ENCODE measurements around the gene RGS8. TPM values are rescaled to one million over a fixed set of nuclear protein-coding genes. Genes with fewer than 3 reads are reported as not detected.

Gene RGS8
- polyA plus RNA-seq, 1 experiment: not detected

DNA sequence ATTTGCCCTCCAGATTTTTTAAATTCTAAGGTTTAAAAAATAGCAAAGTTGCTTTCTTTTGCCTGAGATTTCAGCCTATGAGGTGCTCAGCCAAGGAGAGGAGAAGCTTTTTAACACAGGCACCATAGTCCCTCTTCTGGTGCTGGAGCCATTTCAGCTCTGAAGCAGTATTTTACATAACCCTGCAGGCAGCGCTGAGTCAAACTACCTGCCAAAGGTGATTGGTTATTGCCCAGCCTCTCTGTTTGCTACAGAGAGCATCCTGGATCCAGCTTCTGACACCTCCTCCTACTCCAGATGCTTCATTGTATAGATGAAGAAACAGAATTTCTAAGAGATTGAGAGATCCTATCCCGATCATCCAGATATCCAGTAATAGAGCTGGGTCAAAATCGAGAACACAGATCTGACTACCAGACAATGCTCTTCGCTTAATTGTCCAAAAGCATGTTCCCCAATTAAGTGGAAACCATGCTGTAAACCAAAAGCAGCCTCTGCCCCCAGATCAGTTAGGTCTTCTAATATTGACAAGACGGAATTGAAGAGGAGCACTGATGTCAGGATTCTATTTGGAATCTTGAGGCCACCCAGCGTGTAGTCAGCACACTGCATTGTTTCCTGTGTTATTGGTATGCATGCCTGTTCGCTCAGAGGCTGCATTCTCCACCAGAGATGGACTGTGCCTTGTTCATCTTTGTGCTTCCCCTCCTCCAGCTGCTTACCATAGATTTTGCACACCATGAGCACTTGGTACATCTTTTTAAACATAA is 22.1 kb downstream of the RGS8 start:
- Histone ChIP-seq H3K9me3 (ENCODE audit: control insufficient read depth, insufficient read depth, low read length) (no peaks in the 10 kb centered on the region), H3K27me3 (ENCODE audit: control insufficient read depth, insufficient read depth, low read length) (peaks cover 8% of the 10 kb centered on the region), H3K4me3 (ENCODE audit: low read depth, low read length) (no peak overlapping the region), H3K27ac (ENCODE audit: low read depth, low read length) (no peak overlapping the region)
- POLR2A ChIA-PET: no interaction called here
- TF ChIP-seq, protein P1, sequence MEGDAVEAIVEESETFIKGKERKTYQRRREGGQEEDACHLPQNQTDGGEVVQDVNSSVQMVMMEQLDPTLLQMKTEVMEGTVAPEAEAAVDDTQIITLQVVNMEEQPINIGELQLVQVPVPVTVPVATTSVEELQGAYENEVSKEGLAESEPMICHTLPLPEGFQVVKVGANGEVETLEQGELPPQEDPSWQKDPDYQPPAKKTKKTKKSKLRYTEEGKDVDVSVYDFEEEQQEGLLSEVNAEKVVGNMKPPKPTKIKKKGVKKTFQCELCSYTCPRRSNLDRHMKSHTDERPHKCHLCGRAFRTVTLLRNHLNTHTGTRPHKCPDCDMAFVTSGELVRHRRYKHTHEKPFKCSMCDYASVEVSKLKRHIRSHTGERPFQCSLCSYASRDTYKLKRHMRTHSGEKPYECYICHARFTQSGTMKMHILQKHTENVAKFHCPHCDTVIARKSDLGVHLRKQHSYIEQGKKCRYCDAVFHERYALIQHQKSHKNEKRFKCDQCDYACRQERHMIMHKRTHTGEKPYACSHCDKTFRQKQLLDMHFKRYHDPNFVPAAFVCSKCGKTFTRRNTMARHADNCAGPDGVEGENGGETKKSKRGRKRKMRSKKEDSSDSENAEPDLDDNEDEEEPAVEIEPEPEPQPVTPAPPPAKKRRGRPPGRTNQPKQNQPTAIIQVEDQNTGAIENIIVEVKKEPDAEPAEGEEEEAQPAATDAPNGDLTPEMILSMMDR (IDR thresholded peaks at IDR 0.05; ENCODE audit: low read depth, low read length): no peak
- CTCF ChIA-PET: no interaction called here
- DNase-seq (ENCODE audit: low read depth, low spot score): no peak

DNA sequence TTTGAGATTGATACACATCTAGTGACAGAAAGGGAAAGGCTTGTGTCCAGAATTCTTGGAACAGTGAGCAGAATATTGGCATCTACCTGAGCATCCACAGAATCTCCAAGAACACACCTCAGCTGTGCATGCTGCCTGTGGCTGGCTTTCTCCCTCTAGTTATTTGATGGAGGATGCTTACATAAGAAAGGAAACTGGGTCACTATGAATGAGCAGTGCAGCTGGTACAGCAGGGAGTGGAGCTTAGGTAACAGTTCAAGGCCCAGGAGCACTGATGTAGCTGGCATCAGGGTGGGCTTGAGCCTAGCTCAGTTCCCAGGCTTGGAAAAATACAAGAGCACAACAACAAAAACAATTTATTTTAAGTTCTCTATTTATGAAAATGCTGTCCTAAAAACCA is 26.3 kb downstream of the RGS8 start:
- Histone ChIP-seq H3K4me3 (ENCODE audit: low read depth, low read length) (no peak overlapping the region), H3K9me3 (ENCODE audit: control insufficient read depth, insufficient read depth, low read length) (no peaks in the 10 kb centered on the region), H3K27me3 (ENCODE audit: control insufficient read depth, insufficient read depth, low read length) (peaks cover 5% of the 10 kb centered on the region), H3K27ac (ENCODE audit: low read depth, low read length) (no peak overlapping the region)
- ChIA-PET CTCF (no interaction called here), POLR2A (no interaction called here)
- no peak for DNase-seq (ENCODE audit: low read depth, low spot score)
- TF ChIP-seq, protein P1 (IDR thresholded peaks at IDR 0.05; ENCODE audit: low read depth, low read length): no peak

DNA sequence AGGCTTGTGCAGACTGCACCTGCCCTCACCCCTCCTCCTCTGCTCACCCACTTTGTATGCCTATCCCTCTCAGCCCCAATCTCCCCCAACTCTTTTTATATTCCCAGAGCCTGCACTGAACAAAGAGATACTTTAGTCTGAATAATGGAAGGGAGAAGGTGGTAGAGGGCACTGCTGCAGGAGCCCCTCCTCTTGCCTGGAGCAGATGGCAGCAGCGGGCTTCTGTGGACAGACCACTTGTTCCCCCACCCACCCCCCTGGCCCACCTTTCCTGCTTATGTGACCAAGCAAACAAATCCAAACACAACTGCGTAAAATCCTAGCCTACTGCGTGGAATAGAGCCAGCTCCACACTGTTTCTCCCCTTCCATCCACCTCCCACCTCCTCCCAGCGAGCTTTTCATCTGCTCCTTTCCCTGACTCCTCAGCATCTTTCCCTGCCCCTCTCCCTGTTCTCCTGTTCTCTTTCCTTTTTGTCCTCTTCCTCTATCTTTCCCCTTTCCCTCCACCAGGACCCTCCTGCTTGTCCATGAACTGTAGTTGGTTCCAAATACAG is 27.5 kb downstream of the RGS8 start:
- DNase-seq (ENCODE audit: low read depth, low spot score): no peak
- Histone ChIP-seq H3K27ac (ENCODE audit: low read depth, low read length) (no peak overlapping the region), H3K4me3 (ENCODE audit: low read depth, low read length) (no peak overlapping the region), H3K9me3 (ENCODE audit: control insufficient read depth, insufficient read depth, low read length) (no peaks in the 10 kb centered on the region), H3K27me3 (ENCODE audit: control insufficient read depth, insufficient read depth, low read length) (peaks cover 4% of the 10 kb centered on the region)
- TF ChIP-seq, protein P1 (IDR thresholded peaks at IDR 0.05; ENCODE audit: low read depth, low read length): no peak
- ChIA-PET CTCF (no interaction called here), POLR2A (no interaction called here)

DNA sequence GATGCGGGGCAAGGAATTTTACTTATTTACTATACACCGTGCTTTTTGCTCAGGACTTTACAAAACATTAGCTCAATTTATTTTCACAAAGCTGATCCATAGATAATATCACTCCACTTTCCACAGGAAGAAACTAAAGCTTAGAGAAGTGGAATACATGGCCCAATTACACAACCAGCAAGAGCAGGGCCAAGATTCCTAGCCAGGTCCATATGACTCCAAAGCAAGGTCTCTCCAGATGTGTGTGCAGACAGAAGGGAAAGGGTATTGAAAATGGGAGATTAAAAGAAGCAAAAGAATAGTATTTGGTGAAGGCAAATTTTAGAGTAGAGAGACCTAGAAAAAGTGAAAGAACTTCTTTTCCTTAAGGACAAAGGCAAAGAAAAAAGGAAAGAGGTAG is 30.4 kb downstream of the RGS8 start:
- ChIA-PET POLR2A (no interaction called here), CTCF (no interaction called here)

DNA sequence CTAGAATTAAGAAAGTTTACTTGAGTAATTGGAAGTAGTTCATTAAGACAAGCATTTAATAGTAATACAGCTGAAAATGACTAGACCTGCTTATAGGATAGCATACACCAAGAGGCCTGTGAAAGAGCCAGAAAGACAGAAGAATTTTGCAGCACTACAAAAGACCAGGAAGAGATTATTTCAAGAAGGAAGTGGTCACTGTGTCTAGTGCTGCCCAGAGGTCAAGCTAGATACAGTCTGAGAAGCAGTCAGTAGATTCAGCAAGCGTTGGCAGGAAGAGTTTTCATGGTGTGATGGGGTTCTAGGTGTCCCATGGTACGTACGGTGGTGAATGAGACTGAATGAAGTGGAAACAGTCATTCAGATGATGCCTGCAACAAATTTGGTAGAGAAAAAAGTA is 31.5 kb downstream of the RGS8 start:
- H3K27ac ChIP-seq (ENCODE audit: low read depth, low read length): no peak overlapping the region
- H3K9me3 ChIP-seq (ENCODE audit: control insufficient read depth, insufficient read depth, low read length): no peaks in the 10 kb centered on the region
- TF ChIP-seq, protein P1 (IDR thresholded peaks at IDR 0.05; ENCODE audit: low read depth, low read length): no peak
- ChIA-PET CTCF (no interaction called here), POLR2A (no interaction called here)
- H3K27me3 ChIP-seq (ENCODE audit: control insufficient read depth, insufficient read depth, low read length): peaks cover under 1% of the 10 kb centered on the region
- DNase-seq (ENCODE audit: low read depth, low spot score): no peak
- H3K4me3 ChIP-seq (ENCODE audit: low read depth, low read length): no peak overlapping the region

More for the DNA sequence above, 30.4 kb downstream of the RGS8 start:
- Histone ChIP-seq H3K27me3 (ENCODE audit: control insufficient read depth, insufficient read depth, low read length) (peaks cover 4% of the 10 kb centered on the region), H3K27ac (ENCODE audit: low read depth, low read length) (no peak overlapping the region), H3K9me3 (ENCODE audit: control insufficient read depth, insufficient read depth, low read length) (no peaks in the 10 kb centered on the region), H3K4me3 (ENCODE audit: low read depth, low read length) (no peak overlapping the region)
- DNase-seq (ENCODE audit: low read depth, low spot score): no peak
- TF ChIP-seq, protein P1 (IDR thresholded peaks at IDR 0.05; ENCODE audit: low read depth, low read length): no peak
